Astrocyte (in vitro differentiated cells and primary cell): ENCODE measurements around the gene SLC15A5. TPM values are rescaled to one million over a fixed set of nuclear protein-coding genes. Genes with fewer than 3 reads are reported as not detected.

Experiments used
- DNase-seq: peaks from one replicate; pipeline ENCODE4 v3.0.0-alpha.2; 2010; ENCODE audit warnings: low read depth
- FAIRE-seq: peaks from 2 replicates; lab custom pipeline; 2011; peaks lifted over from hg19 to GRCh38; lab: Jason Lieb, UNC
- H2AFZ ChIP-seq: 2 replicates; pipeline ENCODE4 v1.6.0; 2012; ENCODE audit warnings: low read depth, low read length, inconsistent platforms
- H3K27ac ChIP-seq: 2 replicates; pipeline ENCODE4 v1.5.1; 2011; ENCODE audit warnings: low read depth, low read length, inconsistent platforms
- H3K27me3 ChIP-seq: 2 replicates; pipeline ENCODE4 v1.6.0; 2011; ENCODE audit warnings: low read length, inconsistent platforms; ENCODE audit not compliant: insufficient read depth
- H3K36me3 ChIP-seq: 2 replicates; pipeline ENCODE4 v1.5.1; 2011; ENCODE audit warnings: low read length, inconsistent platforms; ENCODE audit not compliant: insufficient read depth
- H3K4me1 ChIP-seq: 2 replicates; pipeline ENCODE4 v1.5.1; 2011; ENCODE audit warnings: low read length, inconsistent platforms; ENCODE audit not compliant: insufficient read depth
- H3K4me2 ChIP-seq: 2 replicates; pipeline ENCODE4 v1.6.0; 2012; ENCODE audit warnings: low read length, inconsistent platforms
- H3K4me3 ChIP-seq: 2 replicates; pipeline ENCODE4 v1.5.1; 2011; ENCODE audit warnings: low read depth, mild to moderate bottlenecking, low read length, inconsistent platforms; ENCODE audit not compliant: insufficient read depth
- H3K79me2 ChIP-seq: 2 replicates; pipeline ENCODE4 v1.6.0; 2012; ENCODE audit warnings: mild to moderate bottlenecking, low read length, inconsistent platforms; ENCODE audit not compliant: insufficient read depth
- H3K9ac ChIP-seq: 2 replicates; pipeline ENCODE4 v1.6.0; 2012; ENCODE audit warnings: mild to moderate bottlenecking, low read length, inconsistent platforms
- H3K9me3 ChIP-seq: 2 replicates; pipeline ENCODE4 v1.5.1; 2012; ENCODE audit warnings: low read depth, mild to moderate bottlenecking, low read length, inconsistent platforms; ENCODE audit not compliant: insufficient read depth
- H4K20me1 ChIP-seq: 2 replicates; pipeline ENCODE4 v1.6.0; 2012; ENCODE audit warnings: low read length, inconsistent platforms; ENCODE audit not compliant: insufficient read depth
- H3K27ac Mint-ChIP-seq: one replicate; pipeline ENCODE4 v1.8.0; 2021; ENCODE audit warnings: mild to moderate bottlenecking, mixed read lengths; ENCODE audit not compliant: unreplicated experiment
- H3K27me3 Mint-ChIP-seq: one replicate; pipeline ENCODE4 v1.8.0; 2021; ENCODE audit warnings: low read depth, mixed read lengths; ENCODE audit not compliant: unreplicated experiment
- H3K36me3 Mint-ChIP-seq: one replicate; pipeline ENCODE4 v1.8.0; 2021; ENCODE audit warnings: low read depth, mixed read lengths; ENCODE audit not compliant: unreplicated experiment
- H3K4me1 Mint-ChIP-seq: one replicate; pipeline ENCODE4 v1.8.0; 2021; ENCODE audit warnings: low read depth, mixed read lengths; ENCODE audit not compliant: unreplicated experiment
- H3K4me3 Mint-ChIP-seq: one replicate; pipeline ENCODE4 v1.8.0; 2021; ENCODE audit warnings: mild to moderate bottlenecking, moderate library complexity, mixed read lengths; ENCODE audit not compliant: unreplicated experiment
- H3K9me3 Mint-ChIP-seq: one replicate; pipeline ENCODE4 v1.8.0; 2021; ENCODE audit warnings: mild to moderate bottlenecking, mixed read lengths; ENCODE audit not compliant: unreplicated experiment
- CTCF ChIP-seq: IDR thresholded peaks from 2 replicates; pipeline ENCODE4 v1.5.1; 2011; ENCODE audit warnings: low read depth, mild to moderate bottlenecking, inconsistent platforms, low read length, moderate library complexity; ENCODE audit not compliant: insufficient read depth
- EZH2 ChIP-seq: IDR thresholded peaks from 2 replicates; pipeline ENCODE4 v1.6.1; 2012; ENCODE audit warnings: mild to moderate bottlenecking, low read length, inconsistent platforms; ENCODE audit not compliant: insufficient read depth
- total RNA-seq: library from RNA; stranded (reverse); gene quantifications from 2 replicates; pipeline ENCODE4 v1.2.1, GENCODE V29; 2021

SLC15A5 gene
- total RNA-seq, 1 donor from 2014 or later = not detected

GRCh38 chr12:16281157-16281556 lies 3.7 kb upstream of the SLC15A5 start:
- Mint-ChIP-seq H3K36me3 (no peaks in the 10 kb centered on the region), H3K9me3 (no peaks in the 10 kb centered on the region), H3K27me3 (no peaks in the 10 kb centered on the region), H3K27ac (no peak overlapping the region), H3K4me1 (peaks cover 1% of the 10 kb centered on the region), H3K4me3 (no peak overlapping the region)
- DNase-seq = peak; percentile 12
- Histone ChIP-seq H3K79me2 (no peaks in the 10 kb centered on the region), H3K4me1 (no peaks in the 10 kb centered on the region), H4K20me1 (no peaks in the 10 kb centered on the region), H3K4me2 (no peak overlapping the region), H3K9ac (no peak overlapping the region), H2AFZ (no peak overlapping the region), H3K9me3 (no peaks in the 10 kb centered on the region), H3K27ac (no peak overlapping the region), H3K36me3 (no peaks in the 10 kb centered on the region), H3K4me3 (no peak overlapping the region), H3K27me3 (no peaks in the 10 kb centered on the region)
- no peak for FAIRE-seq
- TF ChIP-seq EZH2 (no peak), CTCF (no peak)

- Histone ChIP-seq H3K9me3 (no peaks in the 10 kb centered on the region), H3K79me2 (no peaks in the 10 kb centered on the region), H3K4me3 (no peak overlapping the region), H4K20me1 (no peaks in the 10 kb centered on the region), H3K27me3 (no peaks in the 10 kb centered on the region), H3K4me1 (no peaks in the 10 kb centered on the region), H3K27ac (no peak overlapping the region), H3K9ac (no peak overlapping the region), H2AFZ (no peak overlapping the region), H3K4me2 (no peak overlapping the region), H3K36me3 (no peaks in the 10 kb centered on the region)
- no peak overlapping the region for H3K4me3 Mint-ChIP-seq
- H3K27me3 Mint-ChIP-seq = no peaks in the 10 kb centered on the region
- peaks cover 2% of the 10 kb centered on the region for H3K9me3 Mint-ChIP-seq
- no peak overlapping the region for H3K27ac Mint-ChIP-seq
- TF ChIP-seq EZH2 (no peak), CTCF (no peak)
- no peak for FAIRE-seq
- H3K4me1 Mint-ChIP-seq = no peaks in the 10 kb centered on the region
- DNase-seq = no peak
- H3K36me3 Mint-ChIP-seq = no peaks in the 10 kb centered on the region
Observed at GRCh38 chr12:16272222-16272621, 5.3 kb downstream of the SLC15A5 start.

GRCh38 chr12:16271062-16271461 lies 6.4 kb downstream of the SLC15A5 start:
- FAIRE-seq = no peak
- no peaks in the 10 kb centered on the region for H4K20me1 ChIP-seq

More at GRCh38 chr12:16271062-16271461, 6.4 kb downstream of the SLC15A5 start:
- H3K9me3 Mint-ChIP-seq = peaks cover 2% of the 10 kb centered on the region
- H3K27me3 Mint-ChIP-seq = no peaks in the 10 kb centered on the region
- H3K36me3 ChIP-seq = no peaks in the 10 kb centered on the region
- no peak overlapping the region for H3K4me3 Mint-ChIP-seq
- no peaks in the 10 kb centered on the region for H3K36me3 Mint-ChIP-seq
- H3K4me3 ChIP-seq = no peak overlapping the region
- H3K9me3 ChIP-seq = no peaks in the 10 kb centered on the region
- TF ChIP-seq EZH2 = no peak
- TF ChIP-seq CTCF = no peak
- H2AFZ ChIP-seq = no peak overlapping the region
- H3K27ac ChIP-seq = no peak overlapping the region
- H3K4me1 ChIP-seq = no peaks in the 10 kb centered on the region
- no peak overlapping the region for H3K27ac Mint-ChIP-seq
- DNase-seq = no peak
- no peak overlapping the region for H3K4me2 ChIP-seq
- H3K9ac ChIP-seq = no peak overlapping the region
- no peaks in the 10 kb centered on the region for H3K27me3 ChIP-seq
- H3K79me2 ChIP-seq = no peaks in the 10 kb centered on the region
- H3K4me1 Mint-ChIP-seq = no peaks in the 10 kb centered on the region
